K562 (cell line): Measurements from ENCODE around the gene LRRC8E. TPM values are rescaled to one million over a fixed set of nuclear protein-coding genes. Genes with fewer than 3 reads are reported as not detected.

ENCODE experiments used
- CEBPB ChIP-seq: fragments of 450-650 bp; IDR thresholded peaks from 2 replicates; pipeline ENCODE4 v1.6.1; 2016; ENCODE audit warnings: missing genetic modification characterization, missing compliant biosample characterization
- ELF4 ChIP-seq: fragments of 450-650 bp; formaldehyde crosslinking; IDR thresholded peaks from 2 replicates; pipeline ENCODE4 v1.4.0; 2022; ENCODE audit warnings: missing genetic modification characterization
- HDAC1 ChIP-seq, 2 experiments: fragments of 450-650 bp; IDR thresholded peaks; 2 replicates each; pipeline ENCODE4 v1.6.1; 2016 to 2017; ENCODE audit warnings: inconsistent platforms in 1 of 2, mild to moderate bottlenecking in 1 of 2, moderate library complexity in 1 of 2
- HINFP ChIP-seq: fragments of 450-650 bp; conservative IDR thresholded peaks from 2 replicates; pipeline ENCODE4 v1.6.1; 2016; ENCODE audit warnings: missing genetic modification characterization, low read depth, mild to moderate bottlenecking, control low read depth, missing compliant biosample characterization
- HOXB6 ChIP-seq: fragments of 250-450 bp; sonication (Bioruptor Pico); IDR thresholded peaks from 2 replicates; pipeline ENCODE4 v1.5.1; 2022; ENCODE audit warnings: mild to moderate bottlenecking, borderline replicate concordance
- JUND ChIP-seq, 2 experiments: IDR thresholded peaks; 2 replicates in 1 of 2; 3 replicates in 1 of 2; pipeline ENCODE4 v1.6.1; 2011; ENCODE audit warnings: borderline replicate concordance in 2 of 2, low read depth in 2 of 2, low read length in 2 of 2, improper control_type of control experiment in 1 of 2, missing biosample characterization in 1 of 2, missing genetic modification characterization in 1 of 2, missing genetic modification reagents in 1 of 2
- KLF10 ChIP-seq: fragments of 250-450 bp; sonication (Bioruptor Pico); IDR thresholded peaks from 2 replicates; pipeline ENCODE4 v1.6.1; 2021; ENCODE audit warnings: matching md5 sums
- MBD2 ChIP-seq: sonication (generic); IDR thresholded peaks from 2 replicates; pipeline ENCODE4 v1.6.1; 2016; ENCODE audit warnings: low read depth, borderline replicate concordance
- MED1 ChIP-seq: sonication (generic); formaldehyde crosslinking; IDR thresholded peaks from 2 replicates; pipeline ENCODE4 v1.8.1; 2023; ENCODE audit warnings: missing genetic modification reagents, borderline replicate concordance
- MTA1 ChIP-seq: fragments of 450-650 bp; IDR thresholded peaks from 2 replicates; pipeline ENCODE4 v1.6.1; 2017; ENCODE audit warnings: borderline replicate concordance
- NFE2L1 ChIP-seq: fragments of 450-650 bp; IDR thresholded peaks from 2 replicates; pipeline ENCODE4 v1.6.1; 2016; ENCODE audit warnings: missing genetic modification characterization, low read depth, mild to moderate bottlenecking, missing compliant biosample characterization, moderate library complexity, borderline replicate concordance
- NR3C1 ChIP-seq: sonication (generic); formaldehyde crosslinking; IDR thresholded peaks from 2 replicates; pipeline ENCODE4 v1.8.1; 2022; ENCODE audit warnings: missing genetic modification reagents
- POLR2H ChIP-seq: IDR thresholded peaks from 2 replicates; pipeline ENCODE4 v1.6.1; 2016; ENCODE audit warnings: missing genetic modification characterization, low read depth, mild to moderate bottlenecking, control low read depth, missing compliant biosample characterization, moderate library complexity
- PYGO2 ChIP-seq: fragments of 450-650 bp; IDR thresholded peaks from 2 replicates; pipeline ENCODE4 v1.6.1; 2016; ENCODE audit warnings: mild to moderate bottlenecking, missing genetic modification characterization, moderate library complexity, missing compliant biosample characterization
- RBBP5 ChIP-seq: fragments of 200-600 bp; sonication (generic); IDR thresholded peaks from 2 replicates; pipeline ENCODE4 v1.6.1; 2012; ENCODE audit warnings: borderline replicate concordance, mild to moderate bottlenecking, low read length, control low read depth, inconsistent platforms; ENCODE audit not compliant: insufficient read depth, poor library complexity, severe bottlenecking
- SMARCA5 ChIP-seq: fragments of 450-650 bp; IDR thresholded peaks from 2 replicates; pipeline ENCODE4 v1.6.1; 2016
- SMC3 ChIP-seq: conservative IDR thresholded peaks from 2 replicates; pipeline ENCODE4 v1.6.1; 2011; ENCODE audit warnings: low read depth, low read length, improper control_type of control experiment; ENCODE audit not compliant: insufficient read depth
- TCF7 ChIP-seq: sonication (generic); IDR thresholded peaks from 2 replicates; pipeline ENCODE4 v1.6.1; 2016; ENCODE audit warnings: antibody characterized with exemption, borderline replicate concordance
- TEAD4 ChIP-seq, 2 experiments: sonication (generic) in 1 of 2; formaldehyde crosslinking in 1 of 2; IDR thresholded peaks; 2 replicates each; pipeline versions ENCODE4 v1.6.1 to v1.8.0; 2012 to 2022; ENCODE audit warnings: borderline replicate concordance in 1 of 2, inconsistent platforms in 1 of 2, low read length in 1 of 2, mild to moderate bottlenecking in 1 of 2, missing genetic modification reagents in 1 of 2
- THRA ChIP-seq: fragments of 450-650 bp; IDR thresholded peaks from 2 replicates; pipeline ENCODE4 v1.6.1; 2017; ENCODE audit warnings: mild to moderate bottlenecking, moderate library complexity
- TOE1 ChIP-seq, 2 experiments: fragments of 450-650 bp in 1 of 2; sonication (generic) in 1 of 2; formaldehyde crosslinking in 1 of 2; IDR thresholded peaks; 2 replicates each; pipeline versions ENCODE4 v1.7.1 to v1.8.0; 2016 to 2022; ENCODE audit warnings: borderline replicate concordance in 2 of 2, mild to moderate bottlenecking in 2 of 2, antibody characterized with exemption in 1 of 2, inconsistent platforms in 1 of 2, low read depth in 1 of 2, missing genetic modification reagents in 1 of 2, moderate library complexity in 1 of 2
- TRIM28 ChIP-seq: fragments of 450-650 bp; IDR thresholded peaks from 2 replicates; pipeline ENCODE4 v1.6.1; 2017
- ZBTB1 ChIP-seq: sonication (generic); formaldehyde crosslinking; IDR thresholded peaks from 2 replicates; pipeline ENCODE4 v1.8.1; 2023; ENCODE audit warnings: missing genetic modification reagents, low read depth, mild to moderate bottlenecking, borderline replicate concordance
- ZEB2 ChIP-seq: fragments of 450-650 bp; IDR thresholded peaks from 2 replicates; pipeline ENCODE4 v1.6.1; 2016
- ZNF384 ChIP-seq: IDR thresholded peaks from 2 replicates; pipeline ENCODE4 v1.6.1; 2012; ENCODE audit warnings: low read depth, low read length, improper control_type of control experiment
- ZNF589 ChIP-seq: fragments of 200-800 bp; sonication (Bioruptor generic); IDR thresholded peaks from 2 replicates; pipeline ENCODE4 v1.6.1; 2016; ENCODE audit warnings: low read depth, missing genetic modification characterization, missing compliant biosample characterization
- ZNF785 ChIP-seq: fragments of 250-450 bp; sonication (Bioruptor Pico); IDR thresholded peaks from 2 replicates; pipeline ENCODE4 v1.4.0; 2020; ENCODE audit warnings: mild to moderate bottlenecking
- ZSCAN29 ChIP-seq: fragments of 450-650 bp; IDR thresholded peaks from 2 replicates; pipeline ENCODE4 v1.6.1; 2017
- polyA plus RNA-seq, 8 experiments: library from polyadenylated mRNA; depleted of rRNA in 4 of 8; stranded (reverse) in 5 of 8; unstranded in 3 of 8; fragments of >200 nt; fragmentation: Nextera tagmentation in 2 of 8; fragmentation: Illumina TruSeq in 1 of 8; extraction: Ambion mirVana in 2 of 8; extraction: Trizol in 1 of 8; gene quantifications; 2 replicates each; pipeline versions ENCODE4 v1.2.1 to v1.2.3, GENCODE V29; 2011 to 2014; ENCODE audit warnings: inconsistent platforms in 1 of 8, missing spikeins in 1 of 8
- total RNA-seq, 7 experiments: library from RNA; depleted of rRNA in 6 of 7; stranded (reverse); fragments of >200 nt in 6 of 7; fragmentation: Illumina TruSeq in 2 of 7; extraction: Trizol in 2 of 7; gene quantifications; 2 replicates each; pipeline versions ENCODE4 v1.2.1 to v1.2.3, GENCODE V29; 2011 to 2021; ENCODE audit warnings: low replicate concordance in 1 of 7

Gene LRRC8E
- total and polyA plus RNA-seq, 9 of the 15 experiments (the other 6 are each of a cell fraction or from before 2014, with no cell fraction given): 0.08 to 5.7 (median 3.5) TPM; not detected in 1

GRCh38 chr19:7868326-7868670 lies 20.0 kb upstream of the LRRC8E start (continued):
- TF ChIP-seq ZEB2 (0 out of 2 replicates have a peak, but pooled peaks have one; percentile 24), TEAD4 (IDR thresholded peaks at IDR 0.05; ENCODE audit: low read length) (peak; percentile 28; the same call in 1 of the 2 replicates), TEAD4 (CRISPR knock-in tag; IDR thresholded peaks at IDR 0.05; ENCODE audit: borderline replicate concordance) (no peak), PYGO2 (tag) (no peak), POLR2H (tag) (no peak), HINFP (no peak), MTA1 (no peak), MED1 (no peak), HOXB6 (CRISPR knock-in tag) (no peak), ZNF589 (no peak), SMARCA5 (no peak), ZNF384 (peak; percentile 25; the same call in 1 of the 2 replicates), NFE2L1 (no peak), ZSCAN29 (no peak), KLF10 (CRISPR knock-in tag) (no peak), TOE1 (IDR thresholded peaks at IDR 0.05; ENCODE audit: borderline replicate concordance) (no peak), TOE1 (CRISPR knock-in tag; IDR thresholded peaks at IDR 0.05; ENCODE audit: borderline replicate concordance, low read depth) (no peak), TRIM28 (no peak), CEBPB (tag) (no peak), MBD2 (0 out of 2 replicates have a peak, but pooled peaks have one; percentile 18), HDAC1 (IDR thresholded peaks at IDR 0.05) (peak in 1 of 2 experiments; percentile 55; a peak in 1 of 4 replicates), ELF4 (no peak), THRA (no peak), RBBP5 (no peak), NR3C1 (CRISPR knock-in tag) (no peak), ZNF785 (CRISPR knock-in tag) (no peak), JUND (IDR thresholded peaks at IDR 0.05; ENCODE audit: borderline replicate concordance, low read depth, low read length) (0 out of 2 replicates have a peak, but pooled peaks have one; percentile 10), JUND (tag; IDR thresholded peaks at IDR 0.05; ENCODE audit: borderline replicate concordance, low read depth, low read length) (peak; percentile 8; the same call in 1 of the 3 replicates), ZBTB1 (no peak), TCF7 (no peak), SMC3 (0 out of 2 replicates have a peak, but pooled peaks have one; percentile 4)
